ENCODE measurements around the gene PI4KA. TPM values are rescaled to one million over a fixed set of nuclear protein-coding genes. Genes with fewer than 3 reads are reported as not detected.

Gene PI4KA
- total and polyA plus RNA-seq, 2 of the 13 experiments (the other 11 are each of a cell fraction or from before 2014, with no cell fraction given) = 27.4 to 56.4 TPM

- TF ChIP-seq ZNF574 (CRISPR knock-in tag; IDR thresholded peaks at IDR 0.05) = no peak
- no peak for TF ChIP-seq DR1 (CRISPR knock-in tag; IDR thresholded peaks at IDR 0.05)
Measured at GRCh38 chr22:20868025-20868962, 9.7 kb upstream of the PI4KA start (continued).

GRCh38 chr22:20867179-20868024 lies 8.8 kb upstream of the PI4KA start:
- H3K4me2 ChIP-seq (ENCODE audit: low read depth, low read length) = peak overlapping the region; percentile 45
- in situ Hi-C loops (cut with HindIII; ENCODE audit: extremely low pct_ligation_motif_present, low pct_unique_long_range_greater_than_20kb) (no loop called here), intact Hi-C loops (cut with micrococcal nuclease; ENCODE audit: unreplicated experiment) (no loop called here)
- peak; percentile 81 for ATAC-seq
- no peaks in the 10 kb centered on the region for H3K79me2 ChIP-seq (ENCODE audit: insufficient read depth, low read length)
- POLR2A ChIA-PET = interaction anchor here (1.0 to 2.0 kb wide), 8 partner anchors 10 to 115 kb away, joined by 3 to 10 read pairs (median 4); partner anchors contain the start of genes LZTR1 and SERPIND1
- H3K9ac ChIP-seq (ENCODE audit: insufficient read depth, low read depth, low read length) = peak overlapping the region; percentile 13; the same call in 1 of the 2 replicates
- no peaks in the 10 kb centered on the region for H4K20me1 ChIP-seq (ENCODE audit: insufficient read depth, low read length)
- H3K4me3 ChIP-seq (replicated peaks in 1 of 3; ENCODE audit: insufficient read depth in 1 of 3, low read depth in 2 of 3, low read length in 3 of 3) = peak overlapping the region in 1 of 3 experiments; percentile 44; a peak in 1 of 6 replicates
- peak; percentile 80 for DNase-seq (ENCODE audit: low spot score)
- 55% methylated on average over 7 of the region's 11 CpGs for WGBS (ENCODE audit: low lambda C conversion rate)
- peaks cover 43% of the 10 kb centered on the region for H3K4me1 ChIP-seq (ENCODE audit: insufficient read depth, low read length)
- BruUV-seq (replicated peaks) = no TSS peak
- CTCF ChIA-PET (ENCODE audit: low intra/inter-chr PET ratio, low total read pairs) = no interaction called here
- FAIRE-seq = peak; percentile 88
- no peaks in the 10 kb centered on the region for H3K9me3 ChIP-seq (ENCODE audit: low read length)
- H3K27ac ChIP-seq (ENCODE audit: extremely low read length, insufficient read depth, low read length) = peak overlapping the region; percentile 42
- peaks cover 3 to 15% of the 10 kb centered on the region in 2 experiments; a peak in 2 of 5 replicates for H3K36me3 ChIP-seq (replicated peaks in 1 of 2; ENCODE audit: control insufficient read depth in 1 of 2, insufficient read depth in 2 of 2, low read length in 2 of 2)
- H3K27me3 ChIP-seq (ENCODE audit: control insufficient read depth in 1 of 2, insufficient read depth in 2 of 2, low read length in 2 of 2) = no peaks in the 10 kb centered on the region
- no peak overlapping the region for H2AFZ ChIP-seq (ENCODE audit: low read length)
- TF ChIP-seq ZNF121 (CRISPR knock-in tag; IDR thresholded peaks at IDR 0.05) (peak; percentile 85), POLR2G (IDR thresholded peaks at IDR 0.05; ENCODE audit: low read depth, low read length) (no peak), ZNF616 (CRISPR knock-in tag; IDR thresholded peaks at IDR 0.05; ENCODE audit: low read depth) (no peak), FOXA3 (CRISPR knock-in tag; IDR thresholded peaks at IDR 0.05) (0 out of 2 replicates have a peak, but pooled peaks have one; percentile 19), ELF3 (CRISPR knock-in tag; IDR thresholded peaks at IDR 0.05) (peak; percentile 15; the same call in 1 of the 2 replicates), EP300 (IDR thresholded peaks at IDR 0.05; ENCODE audit: low read depth in 2 of 2, low read length in 2 of 2) (0 out of 4 replicates have a peak, but pooled peaks of 1 of the 2 experiments have one; percentile 20), EP300 (CRISPR knock-in tag; IDR thresholded peaks at IDR 0.05; ENCODE audit: borderline replicate concordance) (no peak), ZNF687 (CRISPR knock-in tag; IDR thresholded peaks at IDR 0.05) (peak; percentile 87), PHF21A (CRISPR knock-in tag; IDR thresholded peaks at IDR 0.05) (0 out of 2 replicates have a peak, but pooled peaks have one; percentile 39), ERF (CRISPR knock-in tag; IDR thresholded peaks at IDR 0.05) (peak; percentile 50; the same call in 1 of the 2 replicates)

Measured in HepG2 (cell line).